Cardiac septum (tissue), 1 donor: Measurements from ENCODE around the gene CANT1. TPM values are rescaled to one million over a fixed set of nuclear protein-coding genes. Genes with fewer than 3 reads are reported as not detected.

Experiments
- DNase-seq: peaks from one replicate; pipeline ENCODE4 v3.0.0-alpha.2; 2020; ENCODE audit warnings: low spot score
- intact Hi-C: fragments of 100-400 bp; cut with DNase I; formaldehyde crosslinking; loops from one replicate; pipeline ENCODE4 v1.14.0; 2022
- total RNA-seq: library from RNA; stranded (reverse); fragmentation: NEBNext Ultra II Directional; extraction: Animal tissue kit (Norgen Biotek cat#: 25700); gene quantifications from one replicate; pipeline ENCODE4 v1.2.1, GENCODE V29; 2021
- donor health status: DM: no; HTN: no; CAD: no.

The CANT1 gene
- total RNA-seq, 1 donor from 2014 or later: 25.2 TPM

GRCh38 chr17:79019261-79019631, 9.7 kb upstream of the CANT1 start:
- intact Hi-C loops: loop anchor here (2.0 kb wide), 1 partner anchor 372 kb away; no protein-coding TSS in a partner anchor
- DNase-seq: no peak

- no peak for DNase-seq
- intact Hi-C loops: loop anchor here (2.0 kb wide), 1 partner anchor 372 kb away; no protein-coding TSS in a partner anchor
Measured at GRCh38 chr17:79018370-79018695, 8.8 kb upstream of the CANT1 start.

- DNase-seq: no peak
- intact Hi-C loops: loop anchor here (2.0 kb wide), 1 partner anchor 373 kb away; no protein-coding TSS in a partner anchor
Measured at GRCh38 chr17:79017546-79018369, 8.2 kb upstream of the CANT1 start.

- intact Hi-C loops: loop anchor here (5.0 kb wide), 1 partner anchor 33 kb away; no protein-coding TSS in a partner anchor
Measured at GRCh38 chr17:79014158-79014758, 4.7 kb upstream of the CANT1 start.

GRCh38 chr17:79012563-79013134, 3.1 kb upstream of the CANT1 start:
- DNase-seq: no peak
- intact Hi-C loops: loop anchor here (5.0 kb wide), 1 partner anchor 35 kb away; no protein-coding TSS in a partner anchor

More at GRCh38 chr17:79014158-79014758, 4.7 kb upstream of the CANT1 start:
- DNase-seq: no peak

- no peak for DNase-seq
- intact Hi-C loops: loop anchor here (5.0 kb wide), 1 partner anchor 36 kb away; no protein-coding TSS in a partner anchor
Measured at GRCh38 chr17:79011451-79012147, 2.0 kb upstream of the CANT1 start.

- intact Hi-C loops: loop anchor here (5.0 kb wide), 1 partner anchor 37 kb away; no protein-coding TSS in a partner anchor
- peak; percentile 73 for DNase-seq
Measured at GRCh38 chr17:79010304-79010646, 711 bp upstream of the CANT1 start.

GRCh38 chr17:79008666-79009387, 737 bp downstream of the CANT1 start:
- intact Hi-C loops: no loop called here
- DNase-seq: no peak

GRCh38 chr17:79007504-79008381, 1.8 kb downstream of the CANT1 start:
- intact Hi-C loops: no loop called here
- no peak for DNase-seq

GRCh38 chr17:79006794-79007503, 2.6 kb downstream of the CANT1 start:
- intact Hi-C loops: no loop called here
- no peak for DNase-seq

GRCh38 chr17:79006046-79006445, 3.5 kb downstream of the CANT1 start:
- peak; percentile 31 for DNase-seq
- intact Hi-C loops: no loop called here

- DNase-seq: peak; percentile 70
- intact Hi-C loops: no loop called here
Measured at GRCh38 chr17:79005063-79005861, 4.3 kb downstream of the CANT1 start.

GRCh38 chr17:79003661-79004411, 5.7 kb downstream of the CANT1 start:
- peak; percentile 51 for DNase-seq
- intact Hi-C loops: no loop called here

- intact Hi-C loops: no loop called here
- peak; percentile 49 for DNase-seq
Measured at GRCh38 chr17:79002796-79003593, 6.6 kb downstream of the CANT1 start.

GRCh38 chr17:79002291-79002690, 7.3 kb downstream of the CANT1 start:
- intact Hi-C loops: no loop called here
- peak; percentile 47 for DNase-seq
